Testis (tissue), 2 donors: ENCODE measurements around the gene PGM2L1.

Experiments
- POLR2A ChIP-seq: fragments of 450-650 bp; IDR thresholded peaks from one replicate; pipeline ENCODE4 v1.6.1; 2017; ENCODE audit warnings: antibody characterized with exemption, mild to moderate bottlenecking, moderate library complexity
- TF ChIP-seq, protein P1 (sequence below), 3 experiments: fragments of 450-650 bp in 2 of 3; fragments of 200-600 bp in 1 of 3; sonication (generic) in 1 of 3; IDR thresholded peaks; one replicate each; pipeline ENCODE4 v1.5.1; 2016 to 2019; ENCODE audit warnings: antibody characterized with exemption in 3 of 3, mild to moderate bottlenecking in 2 of 3, moderate library complexity in 1 of 3

DNA sequence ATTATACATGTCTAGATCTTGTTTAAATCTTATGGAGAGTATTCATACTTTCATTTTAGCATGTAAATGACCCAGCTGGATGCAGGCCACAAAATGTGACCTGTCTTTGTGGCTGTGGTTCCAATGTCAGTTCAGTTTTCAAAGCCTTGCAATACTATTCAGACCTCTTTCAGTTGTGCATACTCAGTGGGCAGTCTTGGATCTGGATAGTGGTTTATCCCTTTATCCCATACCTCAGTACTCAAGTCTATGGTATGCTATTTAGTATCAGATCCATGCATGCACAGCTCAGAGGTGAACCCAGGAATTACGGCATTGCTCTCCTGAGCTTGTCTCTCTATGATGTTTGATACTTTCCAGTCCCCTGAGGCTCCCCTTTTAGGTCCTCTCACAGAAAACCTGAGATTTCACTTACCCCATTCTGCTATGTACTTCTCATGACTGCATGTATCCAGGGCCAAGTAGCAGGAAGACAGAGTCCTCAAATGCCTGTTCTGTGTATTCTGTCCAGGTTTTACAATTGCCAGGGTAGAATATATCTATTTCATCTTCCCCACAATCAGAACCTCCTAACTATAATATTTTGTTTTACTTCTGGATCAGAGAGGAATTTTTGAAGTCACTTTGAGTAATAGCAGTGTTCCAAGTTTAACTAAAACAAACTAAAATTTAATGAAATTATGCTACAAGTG is 79.8 kb downstream of the PGM2L1 start:
- TF ChIP-seq, protein P1, sequence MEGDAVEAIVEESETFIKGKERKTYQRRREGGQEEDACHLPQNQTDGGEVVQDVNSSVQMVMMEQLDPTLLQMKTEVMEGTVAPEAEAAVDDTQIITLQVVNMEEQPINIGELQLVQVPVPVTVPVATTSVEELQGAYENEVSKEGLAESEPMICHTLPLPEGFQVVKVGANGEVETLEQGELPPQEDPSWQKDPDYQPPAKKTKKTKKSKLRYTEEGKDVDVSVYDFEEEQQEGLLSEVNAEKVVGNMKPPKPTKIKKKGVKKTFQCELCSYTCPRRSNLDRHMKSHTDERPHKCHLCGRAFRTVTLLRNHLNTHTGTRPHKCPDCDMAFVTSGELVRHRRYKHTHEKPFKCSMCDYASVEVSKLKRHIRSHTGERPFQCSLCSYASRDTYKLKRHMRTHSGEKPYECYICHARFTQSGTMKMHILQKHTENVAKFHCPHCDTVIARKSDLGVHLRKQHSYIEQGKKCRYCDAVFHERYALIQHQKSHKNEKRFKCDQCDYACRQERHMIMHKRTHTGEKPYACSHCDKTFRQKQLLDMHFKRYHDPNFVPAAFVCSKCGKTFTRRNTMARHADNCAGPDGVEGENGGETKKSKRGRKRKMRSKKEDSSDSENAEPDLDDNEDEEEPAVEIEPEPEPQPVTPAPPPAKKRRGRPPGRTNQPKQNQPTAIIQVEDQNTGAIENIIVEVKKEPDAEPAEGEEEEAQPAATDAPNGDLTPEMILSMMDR (IDR thresholded peaks at IDR 0.05): no peak
- no peak for TF ChIP-seq POLR2A
